Pancreas (tissue), 10 donors: ENCODE measurements around the gene SPATA24. TPM values are rescaled to one million over a fixed set of nuclear protein-coding genes. Genes with fewer than 3 reads are reported as not detected.

Source experiments
- ATAC-seq, 4 donors: fragments of 200-7000 bp; cut with Tn5 transposase; one replicate each; pipeline versions ENCODE4 v1.8.0 to v1.9.1; 2020; ENCODE audit warnings: mild to moderate bottlenecking in 4 of 4, moderate library complexity in 4 of 4
- DNase-seq, 6 donors: peaks; one replicate each; pipeline ENCODE4 v3.0.0-alpha.2; 2020
- FAIRE-seq: peaks from 2 replicates; lab custom pipeline; 2012; peaks lifted over from hg19 to GRCh38; lab: Jason Lieb, UNC
- H3K27ac ChIP-seq, 4 donors: fragments of 200-600 bp; sonication (generic); 1 replicate in 3 of 4; 2 replicates in 1 of 4; pipeline versions ENCODE4 v1.5.0 to v1.8.0; 2020
- H3K27me3 ChIP-seq, 4 donors: fragments of 200-600 bp; one replicate each; pipeline ENCODE4 v1.8.0; 2021
- H3K36me3 ChIP-seq, 3 donors: fragments of 200-600 bp; sonication (generic) in 1 of 3; one replicate each; pipeline versions ENCODE4 v1.5.0 to v1.8.0; 2020 to 2021
- H3K4me1 ChIP-seq, 3 donors: fragments of 200-600 bp; one replicate each; pipeline ENCODE4 v1.8.0; 2021
- H3K4me3 ChIP-seq, 4 donors: fragments of 200-600 bp; sonication (generic) in 2 of 4; one replicate each; pipeline versions ENCODE4 v1.5.0 to v1.8.0; 2020 to 2021
- H3K9me3 ChIP-seq, 4 donors: fragments of 200-600 bp; one replicate each; pipeline ENCODE4 v1.8.0; 2021
- CTCF ChIP-seq, 4 donors: fragments of 200-600 bp; sonication (generic) in 3 of 4; IDR thresholded peaks; one replicate each; pipeline versions ENCODE4 v1.5.0 to v1.8.0; 2021; ENCODE audit warnings: antibody characterized with exemption in 4 of 4
- WGBS, 2 donors: extraction: QIAGEN DNeasy Blood & Tissue Kit; methylation state at CpG; one replicate each; pipeline ENCODE4 v1.1.7; 2013; 5-methylcytosine and 5-hydroxymethylcytosine counted together
- intact Hi-C, 3 donors: fragments of 100-400 bp; cut with DNase I; formaldehyde crosslinking; loops; one replicate each; pipeline versions ENCODE4 v1.11.1 to v1.14.2; 2022
- polyA plus RNA-seq, 2 donors: library from polyadenylated mRNA; stranded (reverse); fragments of 200-250 nt; gene quantifications; one replicate each; pipeline ENCODE4 v1.2.3, GENCODE V29; 2013
- total RNA-seq, 6 donors: library from RNA; stranded (reverse); fragmentation: NEBNext Ultra II Directional in 4 of 6; extraction: Animal tissue kit (Norgen Biotek cat#: 25700) in 4 of 6; gene quantifications; one replicate each; pipeline versions ENCODE4 v1.2.1 to v1.2.4, GENCODE V29; 2021 to 2023
- donor health status: healthy with polysubstance abuse.
- donor health status: DM: no; HTN: no; CAD: no; lungs with moderate emphysema.
- donor health status: DM: no; HTN: no; CAD: no.
- donor health status: control.
- donor health status: control.
- donor health status: Bipolar disorder and iron deficiency.
- donor health status: DM: yes; HTN: yes; CAD: no.
- donor health status: DM: no; HTN: no; CAD: no.
- donor health status: DM: no; HTN: no; CAD: no.
- donor health status: DM: yes; HTN: yes; CAD: no.

SPATA24 gene
- total and polyA plus RNA-seq, 8 donors, result 1.8 to 9.8 (median 3.3) TPM

GRCh38 chr5:139401546-139401945, 2.3 kb downstream of the SPATA24 start:
- DNase-seq (peak in 1 of 6 donors; percentile 35), ATAC-seq (no peak), FAIRE-seq (no peak)
- WGBS, 2 donors, result 91 to 94% methylated on average over 10 of the region's 10 CpGs
- H3K4me3 ChIP-seq, result no peak overlapping the region
- no peaks in the 10 kb centered on the region for H3K9me3 ChIP-seq
- intact Hi-C loops, result no loop called here
- no peak for TF ChIP-seq CTCF (IDR thresholded peaks at IDR 0.05)
- H3K4me1 ChIP-seq, result peaks cover 0 to 5% (median 0%) of the 10 kb centered on the region in 3 donors
- no peak overlapping the region for H3K27ac ChIP-seq
- no peaks in the 10 kb centered on the region for H3K27me3 ChIP-seq
- no peaks in the 10 kb centered on the region for H3K36me3 ChIP-seq

GRCh38 chr5:139399501-139400121, 4.3 kb downstream of the SPATA24 start:
- FAIRE-seq, result no peak

GRCh38 chr5:139397921-139398320, 6.0 kb downstream of the SPATA24 start:
- Histone ChIP-seq H3K27ac (no peak overlapping the region), H3K9me3 (no peaks in the 10 kb centered on the region), H3K4me1 (peaks cover 0 to 6% (median 0%) of the 10 kb centered on the region in 3 donors), H3K4me3 (no peak overlapping the region), H3K27me3 (peaks cover 0 to 6% (median 2%) of the 10 kb centered on the region in 4 donors), H3K36me3 (no peaks in the 10 kb centered on the region)
- intact Hi-C loops, result no loop called here
- TF ChIP-seq CTCF (IDR thresholded peaks at IDR 0.05), result no peak
- 38 to 40% methylated on average over 6 of the region's 6 CpGs for WGBS, 2 donors
- FAIRE-seq (no peak), DNase-seq (peak in 2 of 6 donors; percentile 6 to 28), ATAC-seq (no peak)

More at GRCh38 chr5:139399501-139400121, 4.3 kb downstream of the SPATA24 start:
- Histone ChIP-seq H3K4me3 (no peak overlapping the region), H3K9me3 (no peaks in the 10 kb centered on the region), H3K4me1 (peaks cover 0 to 6% (median 0%) of the 10 kb centered on the region in 3 donors), H3K27me3 (peaks cover 0 to 5% (median 0%) of the 10 kb centered on the region in 4 donors), H3K27ac (no peak overlapping the region), H3K36me3 (no peaks in the 10 kb centered on the region)
- no peak for ATAC-seq
- DNase-seq, result peak in 1 of 6 donors; percentile 8
- WGBS, 2 donors, result 74 to 84% methylated on average over 6 of the region's 6 CpGs
- intact Hi-C loops, result no loop called here
- no peak for TF ChIP-seq CTCF (IDR thresholded peaks at IDR 0.05)

- intact Hi-C loops, result no loop called here
- no peak for ATAC-seq
- peak in 3 of 6 donors; percentile 8 to 45 (median 39) for DNase-seq
- no peaks in the 10 kb centered on the region for H3K36me3 ChIP-seq
- 86 to 90% methylated on average over 8 of the region's 8 CpGs for WGBS, 2 donors
- no peak for FAIRE-seq
- H3K27me3 ChIP-seq, result peaks cover 0 to 6% (median 2%) of the 10 kb centered on the region in 4 donors
- peaks cover 0 to 6% (median 0%) of the 10 kb centered on the region in 3 donors for H3K4me1 ChIP-seq
- no peak for TF ChIP-seq CTCF (IDR thresholded peaks at IDR 0.05)
- no peaks in the 10 kb centered on the region for H3K9me3 ChIP-seq
- H3K27ac ChIP-seq, result no peak overlapping the region
- H3K4me3 ChIP-seq, result no peak overlapping the region
Observed at GRCh38 chr5:139396691-139397090, 7.2 kb downstream of the SPATA24 start.
